Measurements from ENCODE around the gene PSAPL1. TPM values are rescaled to one million over a fixed set of nuclear protein-coding genes. Genes with fewer than 3 reads are reported as not detected.

Gene PSAPL1
- total and polyA plus RNA-seq, 2 of the 8 experiments (the other 6 are each of a cell fraction or from before 2014, with no cell fraction given) = 0.03 TPM; not detected in 1

DNA sequence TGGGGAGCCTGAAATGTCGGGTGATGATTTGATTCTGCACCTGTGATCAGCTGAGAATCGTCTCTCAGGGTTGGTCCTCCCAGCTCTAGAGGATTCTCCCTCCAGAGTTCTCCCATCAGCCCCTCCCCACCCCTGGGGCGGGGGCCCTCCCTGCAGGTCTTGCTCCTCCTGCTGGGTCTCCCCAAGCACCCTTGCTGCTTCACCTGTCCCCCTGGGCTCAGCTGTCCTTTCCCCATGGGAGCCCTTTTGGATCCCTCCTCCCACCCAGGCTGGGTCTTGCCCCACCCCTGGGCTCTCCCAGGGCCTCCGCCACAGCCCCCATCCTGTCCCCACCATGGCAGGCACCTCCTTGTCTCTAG, 22.2 kb downstream of the PSAPL1 start (continued):
- TF ChIP-seq ASH2L (IDR thresholded peaks at IDR 0.05; ENCODE audit: low read length) = no peak
- TF ChIP-seq, protein P1, sequence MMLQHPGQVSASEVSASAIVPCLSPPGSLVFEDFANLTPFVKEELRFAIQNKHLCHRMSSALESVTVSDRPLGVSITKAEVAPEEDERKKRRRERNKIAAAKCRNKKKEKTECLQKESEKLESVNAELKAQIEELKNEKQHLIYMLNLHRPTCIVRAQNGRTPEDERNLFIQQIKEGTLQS (IDR thresholded peaks at IDR 0.05; ENCODE audit: insufficient read depth, low read depth, low read length) = no peak
- no peak for TF ChIP-seq SAP30 (IDR thresholded peaks at IDR 0.05; ENCODE audit: insufficient read depth, insufficient replicate concordance, low read length)
- TF ChIP-seq CHD2 (IDR thresholded peaks at IDR 0.05; ENCODE audit: low read length) = no peak

Data from H1 (cell line).